Gastroesophageal sphincter (tissue), 3 donors: ENCODE data around the gene PCSK2.

ENCODE experiments used
- POLR2AphosphoS5 ChIP-seq: sonication (generic); formaldehyde crosslinking; IDR thresholded peaks from one replicate; pipeline ENCODE4 v1.6.1; 2017; ENCODE audit warnings: antibody characterized with exemption
- TF ChIP-seq, protein P1 (sequence below), 4 experiments: fragments of 200-600 bp in 2 of 4; fragments of 450-650 bp in 2 of 4; sonication (generic) in 1 of 4; IDR thresholded peaks; one replicate each; pipeline ENCODE4 v1.5.1; 2017 to 2019; ENCODE audit warnings: antibody characterized with exemption in 4 of 4, mild to moderate bottlenecking in 2 of 4, moderate library complexity in 2 of 4

DNA sequence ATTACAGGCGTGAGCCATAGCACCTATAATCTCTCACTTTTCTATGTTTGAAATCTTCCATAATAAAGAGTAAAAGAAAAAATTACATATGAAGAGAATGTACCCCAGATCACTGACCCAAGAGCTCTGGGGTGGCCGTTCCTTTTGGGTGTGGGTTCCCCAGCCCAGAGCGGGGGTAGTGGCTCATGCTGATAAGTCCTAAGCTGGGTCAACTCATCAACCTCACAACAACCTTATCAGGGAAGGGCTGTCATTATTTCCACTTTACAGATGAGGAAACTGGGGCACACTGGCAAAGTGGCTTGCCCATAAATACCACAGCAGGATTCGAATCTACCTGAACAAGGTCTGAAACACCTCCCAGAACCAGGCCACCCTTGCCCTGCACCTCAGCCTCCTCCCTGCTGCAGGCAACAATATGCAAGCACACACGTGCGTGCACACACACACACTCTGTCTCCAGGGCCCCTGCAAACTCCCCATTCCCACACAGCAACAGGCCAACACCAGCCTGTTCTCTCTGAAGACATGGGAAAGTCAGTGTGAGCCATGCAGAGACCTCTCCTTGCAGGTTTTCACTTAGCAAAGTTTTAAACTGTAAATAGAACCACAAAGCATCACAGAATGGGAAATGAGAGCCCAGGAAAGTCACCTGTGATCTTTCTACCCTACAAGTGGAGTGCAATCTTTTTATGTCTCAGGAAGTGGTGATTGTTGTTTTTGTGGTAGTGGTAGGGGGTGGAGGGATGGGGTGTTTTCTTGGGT is 276.6 kb downstream of the PCSK2 start:
- TF ChIP-seq, protein P1, sequence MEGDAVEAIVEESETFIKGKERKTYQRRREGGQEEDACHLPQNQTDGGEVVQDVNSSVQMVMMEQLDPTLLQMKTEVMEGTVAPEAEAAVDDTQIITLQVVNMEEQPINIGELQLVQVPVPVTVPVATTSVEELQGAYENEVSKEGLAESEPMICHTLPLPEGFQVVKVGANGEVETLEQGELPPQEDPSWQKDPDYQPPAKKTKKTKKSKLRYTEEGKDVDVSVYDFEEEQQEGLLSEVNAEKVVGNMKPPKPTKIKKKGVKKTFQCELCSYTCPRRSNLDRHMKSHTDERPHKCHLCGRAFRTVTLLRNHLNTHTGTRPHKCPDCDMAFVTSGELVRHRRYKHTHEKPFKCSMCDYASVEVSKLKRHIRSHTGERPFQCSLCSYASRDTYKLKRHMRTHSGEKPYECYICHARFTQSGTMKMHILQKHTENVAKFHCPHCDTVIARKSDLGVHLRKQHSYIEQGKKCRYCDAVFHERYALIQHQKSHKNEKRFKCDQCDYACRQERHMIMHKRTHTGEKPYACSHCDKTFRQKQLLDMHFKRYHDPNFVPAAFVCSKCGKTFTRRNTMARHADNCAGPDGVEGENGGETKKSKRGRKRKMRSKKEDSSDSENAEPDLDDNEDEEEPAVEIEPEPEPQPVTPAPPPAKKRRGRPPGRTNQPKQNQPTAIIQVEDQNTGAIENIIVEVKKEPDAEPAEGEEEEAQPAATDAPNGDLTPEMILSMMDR (IDR thresholded peaks at IDR 0.05), result no peak
- TF ChIP-seq POLR2AphosphoS5, result no peak
